Right cardiac atrium (tissue), 5 donors: ENCODE results near the gene GREB1. TPM values are rescaled to one million over a fixed set of nuclear protein-coding genes. Genes with fewer than 3 reads are reported as not detected.

ENCODE experiments used
- ATAC-seq, 2 donors: fragments of 200-7000 bp; cut with Tn5 transposase; one replicate each; pipeline versions ENCODE4 v1.8.0 to v1.9.1; 2020; ENCODE audit warnings: moderate library complexity in 2 of 2, mild to moderate bottlenecking in 1 of 2
- DNase-seq, 3 donors: peaks; one replicate each; pipeline ENCODE4 v3.0.0-alpha.2; 2020
- H3K27ac ChIP-seq: one replicate; pipeline ENCODE4 v1.5.1; 2013; ENCODE audit warnings: mild to moderate bottlenecking, low read length, control low read depth, moderate library complexity
- H3K27me3 ChIP-seq: one replicate; pipeline ENCODE4 v1.6.1; 2013; ENCODE audit not compliant: control insufficient read depth, insufficient read depth
- H3K4me1 ChIP-seq: one replicate; pipeline ENCODE4 v1.6.1; 2013; ENCODE audit warnings: low read length; ENCODE audit not compliant: control insufficient read depth, insufficient read depth
- H3K4me3 ChIP-seq: one replicate; pipeline ENCODE4 v1.5.1; 2013; ENCODE audit warnings: low read length, control low read depth
- H3K9me3 ChIP-seq: one replicate; pipeline ENCODE4 v1.6.1; 2013; ENCODE audit warnings: low read length; ENCODE audit not compliant: control insufficient read depth
- WGBS: extraction: QIAGEN DNeasy Blood & Tissue Kit; methylation state at CpG from one replicate; pipeline ENCODE4 v1.1.7; 2013; 5-methylcytosine and 5-hydroxymethylcytosine counted together
- intact Hi-C, 4 donors: fragments of 100-400 bp; cut with DNase I; formaldehyde crosslinking; loops; one replicate each; pipeline versions ENCODE4 v1.11.0 to v1.14.0; 2022 to 2023
- polyA plus RNA-seq: library from polyadenylated mRNA; stranded (reverse); fragments of 200-250 nt; gene quantifications from one replicate; pipeline ENCODE4 v1.2.3, GENCODE V29; 2013
- total RNA-seq, 4 donors: library from RNA; stranded (reverse); fragmentation: NEBNext Ultra II Directional; extraction: Animal tissue kit (Norgen Biotek cat#: 25700); gene quantifications; one replicate each; pipeline ENCODE4 v1.2.1, GENCODE V29; 2021
- donor health status: healthy with polysubstance abuse.
- donor health status: DM: no; HTN: yes; CAD: no.
- donor health status: DM: no; HTN: no; CAD: no.
- donor health status: DM: no; HTN: yes; CAD: no; lungs with severe emphysema.
- donor health status: DM: yes; HTN: yes; CAD: no.

GREB1 gene
- total and polyA plus RNA-seq, 5 donors = 4.6 to 17.7 (median 10.7) TPM

GRCh38 chr2:11672407-11672806, 138.6 kb downstream of the GREB1 start:
- H3K27me3 ChIP-seq = no peaks in the 10 kb centered on the region
- H3K9me3 ChIP-seq = no peaks in the 10 kb centered on the region
- peaks cover 3% of the 10 kb centered on the region for H3K4me1 ChIP-seq
- DNase-seq = no peak
- no peak for ATAC-seq
- H3K27ac ChIP-seq = no peak overlapping the region
- H3K4me3 ChIP-seq = no peak overlapping the region
- WGBS = 66% methylated on average over 3 of the region's 3 CpGs
- intact Hi-C loops = no loop called here

GRCh38 chr2:11674983-11675382, 141.1 kb downstream of the GREB1 start:
- H3K4me3 ChIP-seq = no peak overlapping the region
- intact Hi-C loops = no loop called here
- no peak for DNase-seq
- no peak overlapping the region for H3K27ac ChIP-seq
- ATAC-seq = no peak
- H3K9me3 ChIP-seq = no peaks in the 10 kb centered on the region
- WGBS = 78% methylated on average over 10 of the region's 10 CpGs
- H3K4me1 ChIP-seq = peaks cover 3% of the 10 kb centered on the region
- no peaks in the 10 kb centered on the region for H3K27me3 ChIP-seq

- intact Hi-C loops = no loop called here
- Histone ChIP-seq H3K4me1 (peaks cover 3% of the 10 kb centered on the region), H3K27me3 (no peaks in the 10 kb centered on the region), H3K27ac (peak overlapping the region; percentile 23), H3K4me3 (no peak overlapping the region), H3K9me3 (no peaks in the 10 kb centered on the region)
- ATAC-seq (peak in 1 of 2 donors; percentile 42), DNase-seq (no peak)
- 74% methylated on average over 3 of the region's 3 CpGs for WGBS
Measured at GRCh38 chr2:11675423-11676112, 141.7 kb downstream of the GREB1 start.

- intact Hi-C loops = no loop called here
- H3K27ac ChIP-seq = no peak overlapping the region
- ATAC-seq = no peak
Measured at GRCh38 chr2:11676640-11677039, 142.8 kb downstream of the GREB1 start.

GRCh38 chr2:11677136-11678055, 143.6 kb downstream of the GREB1 start:
- H3K4me1 ChIP-seq = peaks cover 3% of the 10 kb centered on the region
- intact Hi-C loops = no loop called here
- H3K4me3 ChIP-seq = no peak overlapping the region
- ATAC-seq (peak; percentile 55 to 58), DNase-seq (peak in 2 of 3 donors; percentile 63 to 78)
- no peaks in the 10 kb centered on the region for H3K9me3 ChIP-seq
- no peaks in the 10 kb centered on the region for H3K27me3 ChIP-seq
- H3K27ac ChIP-seq = no peak overlapping the region
- 38% methylated on average over 27 of the region's 27 CpGs for WGBS

More at GRCh38 chr2:11676640-11677039, 142.8 kb downstream of the GREB1 start:
- Histone ChIP-seq H3K9me3 (no peaks in the 10 kb centered on the region), H3K27me3 (no peaks in the 10 kb centered on the region), H3K4me3 (no peak overlapping the region), H3K4me1 (peaks cover 3% of the 10 kb centered on the region)
- no peak for DNase-seq
- WGBS = 50% methylated on average over 11 of the region's 11 CpGs

- Histone ChIP-seq H3K9me3 (no peaks in the 10 kb centered on the region), H3K27me3 (no peaks in the 10 kb centered on the region), H3K4me1 (peaks cover 3% of the 10 kb centered on the region), H3K27ac (no peak overlapping the region), H3K4me3 (no peak overlapping the region)
- intact Hi-C loops = no loop called here
- ATAC-seq = no peak
- no peak for DNase-seq
- WGBS = 74% methylated on average over 14 of the region's 14 CpGs
Measured at GRCh38 chr2:11678306-11678960, 144.6 kb downstream of the GREB1 start.

GRCh38 chr2:11679016-11679415, 145.2 kb downstream of the GREB1 start:
- WGBS = 79% methylated on average over 7 of the region's 7 CpGs
- no peak for ATAC-seq
- intact Hi-C loops = no loop called here
- DNase-seq = no peak
- Histone ChIP-seq H3K9me3 (no peaks in the 10 kb centered on the region), H3K4me3 (no peak overlapping the region), H3K27me3 (no peaks in the 10 kb centered on the region), H3K27ac (no peak overlapping the region), H3K4me1 (peaks cover 3% of the 10 kb centered on the region)

- Histone ChIP-seq H3K4me3 (no peak overlapping the region), H3K9me3 (no peaks in the 10 kb centered on the region), H3K27ac (no peak overlapping the region), H3K4me1 (peaks cover 3% of the 10 kb centered on the region), H3K27me3 (no peaks in the 10 kb centered on the region)
- DNase-seq (no peak), ATAC-seq (no peak)
- 66% methylated on average over 13 of the region's 13 CpGs for WGBS
- intact Hi-C loops = loop anchor here in 2 of 4 donors (10.0 kb wide), 2 partner anchors 195 to 205 kb away; no protein-coding TSS in a partner anchor
Measured at GRCh38 chr2:11679486-11680181, 145.8 kb downstream of the GREB1 start.

- Histone ChIP-seq H3K27ac (no peak overlapping the region), H3K4me3 (no peak overlapping the region), H3K4me1 (peaks cover 3% of the 10 kb centered on the region), H3K9me3 (no peaks in the 10 kb centered on the region), H3K27me3 (no peaks in the 10 kb centered on the region)
- WGBS = 83% methylated on average over 16 of the region's 16 CpGs
- DNase-seq = no peak
- intact Hi-C loops = loop anchor here in 2 of 4 donors (10.0 kb wide), 2 partner anchors 196 to 206 kb away; no protein-coding TSS in a partner anchor
- no peak for ATAC-seq
Measured at GRCh38 chr2:11680182-11680900, 146.5 kb downstream of the GREB1 start.
